Renal cortical epithelial cell (primary cell): Measurements from ENCODE around the gene DHDH. TPM values are rescaled to one million over a fixed set of nuclear protein-coding genes. Genes with fewer than 3 reads are reported as not detected.
"Not testable (repeated sequence)": the region's sequence is repeated elsewhere in the genome, so short reads cannot be mapped to it uniquely, and the experiment has no call there.

Source experiments
- DNase-seq: peaks from one replicate; pipeline ENCODE4 v3.0.0-alpha.2; 2011; ENCODE audit warnings: low read depth
- total RNA-seq: library from RNA; depleted of rRNA; stranded (reverse); fragments of >200 nt; gene quantifications from 2 replicates; pipeline ENCODE4 v1.2.3, GENCODE V29; 2014

DHDH gene
- total RNA-seq, 1 donor from 2014 or later, result 0.10 TPM

DNA sequence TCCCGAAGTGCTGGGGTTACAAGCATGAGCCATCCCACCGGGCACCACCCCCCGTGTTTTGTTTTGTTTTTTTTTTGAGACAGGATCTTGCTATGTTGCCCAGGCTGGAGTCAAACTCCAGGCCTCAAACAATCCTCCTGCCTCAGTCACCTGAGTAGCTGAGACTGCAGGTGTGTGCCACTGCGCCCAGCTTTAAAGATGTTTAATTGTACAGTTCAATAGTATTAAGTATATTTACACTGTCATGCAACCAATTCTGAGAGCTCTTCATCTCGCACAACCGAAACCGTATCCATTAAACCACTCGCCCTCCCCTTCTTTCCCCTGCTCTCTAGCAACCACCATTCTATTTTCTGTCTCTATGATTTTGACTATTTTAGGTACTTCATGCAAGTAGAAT lies 17.7 kb upstream of the DHDH start:
- no peak for DNase-seq

DNA sequence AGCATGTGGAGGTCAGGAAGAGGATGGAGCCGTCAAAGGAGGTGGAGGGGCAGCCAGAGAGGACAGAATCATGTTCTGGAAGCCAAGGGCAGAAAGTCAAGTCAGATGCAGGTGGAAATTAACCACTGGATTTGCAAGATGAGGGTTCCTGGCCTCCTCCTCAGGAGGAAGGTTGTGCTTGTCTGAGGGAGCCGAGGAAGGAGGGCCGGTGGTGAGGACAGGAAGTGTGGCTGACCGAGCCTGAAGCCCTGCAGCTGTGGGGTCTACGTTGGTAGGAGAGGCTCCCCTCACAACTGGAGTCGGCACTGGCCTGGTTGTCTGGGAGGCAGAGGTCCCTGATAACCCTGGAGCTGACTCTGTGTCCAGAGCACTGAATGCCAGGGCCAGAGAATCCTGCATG lies 15.4 kb upstream of the DHDH start:
- no peak for DNase-seq

DNA sequence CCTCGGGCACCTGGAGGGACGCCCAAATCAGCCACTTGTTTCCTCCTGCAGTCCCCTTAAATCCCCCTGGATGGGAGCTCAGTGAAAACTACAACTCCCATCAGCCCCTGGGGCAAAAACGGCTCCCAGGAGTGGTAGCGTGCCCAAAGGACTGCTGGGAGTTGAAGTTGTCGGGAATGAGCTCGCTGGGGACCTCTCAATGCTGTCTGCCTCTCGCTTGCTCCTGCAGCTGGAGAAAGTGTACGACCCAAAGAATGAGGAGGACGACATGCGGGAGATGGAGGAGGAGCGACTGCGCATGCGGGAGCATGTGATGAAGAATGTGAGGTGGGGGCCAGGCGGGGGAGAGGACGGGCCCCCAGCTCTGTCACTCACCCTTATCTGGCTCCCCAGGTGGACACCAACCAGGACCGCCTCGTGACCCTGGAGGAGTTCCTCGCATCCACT lies 14.7 kb upstream of the DHDH start:
- DNase-seq, result no peak

DNA sequence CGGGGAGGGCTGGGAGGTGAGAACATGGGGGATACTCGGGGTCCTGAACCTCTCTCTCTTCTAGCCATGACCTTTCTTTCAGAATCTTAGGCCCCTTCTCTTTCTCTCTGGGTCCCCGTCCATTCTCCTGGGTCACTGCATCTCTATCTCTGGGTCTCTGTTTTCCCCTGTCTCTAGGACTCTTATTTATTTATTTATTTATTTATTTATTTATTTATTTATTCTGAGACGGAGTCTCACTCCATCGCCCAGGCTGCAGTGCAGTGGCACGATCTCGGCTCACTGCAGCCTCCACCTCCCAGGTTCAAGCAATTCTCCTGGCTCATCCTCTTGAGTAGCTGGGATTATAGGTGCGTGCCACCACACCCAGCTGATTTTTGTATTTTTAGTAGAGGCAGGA lies 14.2 kb upstream of the DHDH start:
- not testable (repeated sequence) for DNase-seq

DNA sequence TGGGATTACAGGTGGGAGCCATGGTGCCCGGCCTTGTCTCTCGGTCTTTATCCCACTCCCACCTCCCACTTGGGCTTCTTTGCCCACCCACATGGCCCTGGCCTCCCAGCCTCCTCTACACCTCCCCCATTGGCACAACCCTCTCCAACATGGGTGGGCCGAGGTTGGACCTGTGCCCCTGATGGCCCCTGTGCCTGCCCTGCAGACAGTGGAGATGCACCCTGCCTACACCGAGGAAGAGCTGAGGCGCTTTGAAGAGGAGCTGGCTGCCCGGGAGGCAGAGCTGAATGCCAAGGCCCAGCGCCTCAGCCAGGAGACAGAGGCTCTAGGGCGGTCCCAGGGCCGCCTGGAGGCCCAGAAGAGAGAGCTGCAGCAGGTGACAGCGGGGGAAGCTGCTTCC lies 12.6 kb upstream of the DHDH start:
- no peak for DNase-seq

GRCh38 chr19:48921721-48922500 lies 11.6 kb upstream of the DHDH start:
- DNase-seq, result no peak

DNA sequence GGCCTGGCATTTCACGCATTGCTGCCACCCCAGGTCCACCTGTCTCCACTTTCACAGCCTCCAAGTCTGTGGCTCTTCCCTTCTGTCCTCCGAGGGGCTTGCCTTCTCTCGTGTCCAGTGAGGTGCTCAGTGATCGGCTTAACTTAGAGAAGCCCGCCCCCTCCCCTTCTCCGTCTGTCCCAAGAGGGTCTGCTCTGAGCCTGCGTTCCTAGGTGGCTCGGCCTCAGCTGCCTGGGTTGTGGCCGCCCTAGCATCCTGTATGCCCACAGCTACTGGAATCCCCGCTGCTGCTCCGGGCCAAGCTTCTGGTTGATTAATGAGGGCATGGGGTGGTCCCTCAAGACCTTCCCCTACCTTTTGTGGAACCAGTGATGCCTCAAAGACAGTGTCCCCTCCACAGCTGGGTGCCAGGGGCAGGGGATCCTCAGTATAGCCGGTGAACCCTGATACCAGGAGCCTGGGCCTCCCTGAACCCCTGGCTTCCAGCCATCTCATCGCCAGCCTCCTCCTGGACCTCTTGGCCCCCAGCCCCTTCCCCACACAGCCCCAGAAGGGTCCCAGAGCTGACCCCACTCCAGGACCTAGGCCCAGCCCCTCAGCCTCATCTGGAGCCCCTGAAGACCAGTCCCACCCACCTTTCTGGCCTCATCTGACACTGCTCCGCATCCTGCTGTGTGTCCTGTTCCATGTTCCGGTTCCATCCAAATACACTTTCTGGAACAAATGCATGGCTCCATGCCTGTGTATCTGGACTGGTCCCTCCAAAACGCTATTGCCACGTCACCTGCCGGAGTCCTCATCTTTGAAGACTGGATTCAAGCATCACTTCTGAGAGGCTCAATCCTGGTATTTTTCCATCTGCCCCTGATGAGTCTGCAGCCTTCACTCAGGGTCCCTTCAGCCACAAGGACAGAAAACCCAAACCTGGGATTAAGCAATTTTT lies 10.7 kb upstream of the DHDH start:
- no peak for DNase-seq

GRCh38 chr19:48925240-48925843 lies 8.2 kb upstream of the DHDH start:
- DNase-seq, result peak; percentile 74

DNA sequence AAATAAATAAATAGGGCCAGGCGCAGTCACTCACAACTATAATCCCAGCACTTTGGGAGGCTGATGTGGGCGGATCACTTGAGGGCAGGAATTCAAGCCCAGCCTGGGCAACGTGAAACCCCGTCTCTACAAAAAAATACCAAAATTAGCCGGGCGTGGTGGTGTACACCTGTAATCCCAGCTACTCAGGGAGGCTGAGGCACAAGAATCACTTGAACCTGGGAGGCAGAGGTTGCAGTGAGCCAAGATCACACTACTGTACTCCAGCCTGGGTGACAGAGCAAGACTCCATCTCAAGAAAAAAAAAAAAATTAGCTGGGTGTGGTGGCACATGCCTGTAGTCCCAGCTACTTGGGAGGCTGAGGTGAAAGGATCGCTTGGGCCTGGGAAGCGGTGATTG lies 7.6 kb upstream of the DHDH start:
- DNase-seq, result not testable (repeated sequence)

DNA sequence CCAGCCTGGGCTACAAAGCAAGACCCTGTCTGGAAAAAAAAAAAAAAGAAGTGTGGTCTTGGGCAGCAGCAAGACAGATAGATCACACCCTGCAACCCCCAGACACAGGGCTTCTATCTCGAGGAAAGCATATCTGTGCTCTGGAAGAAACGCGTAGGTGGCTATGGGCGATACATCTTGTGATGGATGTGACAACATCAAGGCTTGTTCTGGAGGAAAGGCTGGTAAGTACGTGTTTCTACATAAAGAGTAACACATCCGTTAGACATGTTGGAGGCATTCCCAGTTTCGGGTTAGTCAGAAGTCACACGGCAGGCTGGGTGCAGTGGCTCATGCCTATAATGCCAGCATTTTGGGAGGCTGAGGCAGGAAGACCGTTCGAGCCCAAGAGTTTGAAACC lies 6.6 kb upstream of the DHDH start:
- DNase-seq, result peak; percentile 96

GRCh38 chr19:48927692-48928091 lies 5.8 kb upstream of the DHDH start:
- DNase-seq, result not testable (repeated sequence)

DNA sequence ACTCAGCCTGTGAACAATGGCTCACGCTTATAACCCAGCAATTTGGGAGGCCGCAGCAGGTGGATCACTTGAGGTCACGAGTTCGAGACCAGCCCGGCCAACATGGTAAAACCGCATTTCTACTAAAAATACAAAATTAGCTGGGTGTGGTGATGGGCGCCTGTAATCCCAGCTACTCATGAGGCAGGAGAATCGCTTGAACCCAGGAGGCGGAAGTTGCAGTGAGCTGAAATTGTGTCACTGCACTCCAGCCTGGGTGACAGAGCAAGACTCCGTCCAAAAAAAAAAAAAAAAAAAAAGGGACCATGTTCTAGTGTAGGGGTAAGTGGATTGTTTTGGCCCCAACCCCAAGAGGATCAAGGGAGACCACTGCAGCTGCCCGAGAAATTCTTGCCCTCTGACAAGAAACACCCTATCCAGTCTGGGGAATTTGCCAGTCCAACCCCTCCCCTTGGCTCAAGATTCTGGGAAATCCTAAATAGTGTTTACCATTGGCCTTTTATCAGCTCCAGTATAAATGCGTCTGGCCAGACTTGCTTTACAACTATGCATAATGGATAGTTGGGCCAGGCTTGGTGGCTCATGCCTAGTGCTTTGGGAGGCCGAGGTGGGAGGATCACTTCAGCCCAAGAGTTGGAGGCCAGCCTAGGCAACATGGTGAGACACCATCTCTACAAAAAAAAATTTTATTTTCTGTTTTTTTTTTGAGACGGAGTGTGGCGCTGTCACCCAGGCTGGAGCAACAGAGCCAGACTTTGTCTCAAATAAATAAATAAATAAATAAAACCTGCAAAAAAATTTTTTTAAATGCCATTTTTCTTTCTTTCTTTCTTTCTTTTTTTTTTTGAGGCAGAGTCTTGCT lies 5.1 kb upstream of the DHDH start:
- no peak for DNase-seq

GRCh38 chr19:48934837-48935236 lies 1.3 kb downstream of the DHDH start:
- DNase-seq, result no peak

DNA sequence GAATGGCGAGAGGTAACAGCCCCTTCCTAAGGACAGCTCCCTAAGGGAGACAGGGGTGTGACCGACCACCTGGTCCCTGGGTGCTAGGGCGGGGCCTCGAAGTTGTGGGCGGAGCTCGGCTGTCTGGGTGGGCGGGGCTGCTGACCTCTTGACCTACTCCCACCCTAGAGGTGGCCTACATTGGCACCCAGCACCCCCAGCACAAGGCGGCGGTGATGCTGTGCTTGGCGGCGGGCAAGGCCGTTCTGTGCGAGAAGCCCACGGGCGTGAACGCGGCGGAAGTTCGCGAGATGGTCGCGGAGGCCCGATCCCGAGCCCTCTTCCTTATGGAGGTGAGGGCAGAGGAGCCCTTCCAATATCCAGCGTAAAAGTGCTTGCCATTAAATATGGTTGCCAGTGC lies 2.4 kb downstream of the DHDH start:
- no peak for DNase-seq

GRCh38 chr19:48938256-48938655 lies 4.8 kb downstream of the DHDH start:
- no peak for DNase-seq

- DNase-seq, result no peak
Observed at GRCh38 chr19:48940902-48941301, 7.4 kb downstream of the DHDH start.

DNA sequence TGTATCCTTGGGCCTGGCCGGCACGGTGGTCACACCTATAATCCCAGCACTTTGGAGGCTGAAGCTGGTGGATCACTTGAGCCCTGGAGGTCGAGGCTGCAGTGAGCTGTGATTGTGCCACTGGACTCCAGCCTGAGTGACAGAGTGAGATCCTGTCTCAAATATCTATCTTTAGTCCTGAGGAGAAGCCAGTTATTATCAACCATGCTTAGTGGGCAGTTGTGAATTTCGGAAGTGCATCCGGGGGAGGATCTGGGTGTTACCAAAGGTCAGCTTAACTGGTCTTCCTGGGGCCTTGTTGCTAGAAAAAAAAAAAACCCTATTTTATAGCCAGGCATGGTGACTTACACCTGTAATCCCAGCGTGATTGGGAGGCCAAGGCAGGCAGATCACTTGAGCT lies 9.6 kb downstream of the DHDH start:
- DNase-seq, result no peak

DNA sequence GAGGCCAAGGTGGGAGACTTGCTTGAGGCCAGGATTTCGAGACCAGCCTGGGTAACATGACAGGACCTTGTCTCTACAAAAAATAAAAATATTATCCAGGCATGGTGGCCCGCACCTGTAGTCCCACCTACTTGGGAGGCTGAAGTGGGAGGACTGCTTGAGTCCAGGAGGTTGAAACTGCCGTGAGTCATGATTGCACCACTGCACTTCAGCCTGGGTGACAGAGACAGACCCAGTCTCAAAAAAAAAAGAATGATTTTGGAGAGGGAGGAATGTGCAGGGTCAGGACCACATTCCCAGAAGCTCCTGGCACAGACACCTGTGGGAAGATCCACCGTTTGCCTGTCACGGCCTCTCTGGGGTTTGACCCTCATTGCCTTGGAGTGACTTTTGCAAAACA lies 11.9 kb downstream of the DHDH start:
- DNase-seq, result no peak

DNA sequence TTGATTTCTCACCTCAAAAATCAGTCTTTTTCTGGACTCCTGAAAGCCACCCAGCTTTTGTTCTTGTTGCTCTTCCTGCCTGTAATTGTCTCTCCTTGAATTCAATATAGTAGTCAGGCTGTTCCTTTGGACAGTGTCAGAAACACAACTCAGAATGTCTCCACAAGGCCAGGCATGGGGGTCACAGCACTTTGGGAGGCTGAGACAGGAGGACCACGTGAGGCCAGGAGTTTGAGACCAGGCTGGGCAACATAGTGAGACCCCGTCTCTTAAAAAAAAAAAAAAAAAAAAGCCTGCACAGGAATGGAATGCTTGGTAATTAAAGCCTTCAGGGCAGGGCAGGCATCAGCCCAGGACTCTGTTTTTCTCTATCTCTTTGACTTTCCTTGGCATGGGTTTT lies 12.3 kb downstream of the DHDH start:
- no peak for DNase-seq

DNA sequence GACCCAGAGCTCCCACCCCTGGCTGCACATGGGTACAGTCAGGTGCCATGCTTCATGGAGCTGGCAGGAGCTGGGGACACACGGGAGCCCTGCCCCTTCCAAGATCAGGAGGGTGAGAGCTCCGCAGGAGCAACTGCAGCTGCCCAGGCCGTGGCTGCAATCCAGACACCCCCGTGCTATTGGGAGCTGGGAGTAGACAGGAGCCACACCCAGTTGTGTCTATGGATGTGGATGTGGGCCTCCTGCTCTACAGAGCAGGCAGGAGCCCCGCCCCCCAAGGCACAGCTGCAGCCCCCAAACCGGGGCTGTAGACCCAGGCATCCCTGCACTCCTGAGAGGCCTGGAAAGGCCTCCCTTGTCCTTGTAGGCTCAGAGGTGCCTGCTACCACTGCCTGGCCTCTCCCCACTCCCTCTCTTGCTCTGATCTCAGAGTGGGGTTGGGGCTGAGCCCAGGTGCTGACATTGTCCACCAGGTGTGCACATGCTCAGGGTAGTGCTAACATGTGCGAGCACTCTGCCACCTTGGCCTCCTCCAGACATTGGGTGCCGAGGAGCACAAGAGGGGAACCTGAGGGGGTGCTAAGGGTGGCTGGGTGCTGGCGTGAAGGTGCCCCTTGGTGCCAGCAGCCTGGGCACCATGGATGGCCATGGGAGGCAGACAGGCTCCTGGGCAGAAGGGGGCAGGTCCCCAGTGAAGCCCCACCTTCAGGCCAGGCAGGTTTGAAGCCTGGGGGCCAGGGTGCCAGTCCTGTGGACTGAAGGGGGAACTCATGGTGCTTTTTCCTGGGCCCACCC lies 13.2 kb downstream of the DHDH start:
- DNase-seq, result no peak

DNA sequence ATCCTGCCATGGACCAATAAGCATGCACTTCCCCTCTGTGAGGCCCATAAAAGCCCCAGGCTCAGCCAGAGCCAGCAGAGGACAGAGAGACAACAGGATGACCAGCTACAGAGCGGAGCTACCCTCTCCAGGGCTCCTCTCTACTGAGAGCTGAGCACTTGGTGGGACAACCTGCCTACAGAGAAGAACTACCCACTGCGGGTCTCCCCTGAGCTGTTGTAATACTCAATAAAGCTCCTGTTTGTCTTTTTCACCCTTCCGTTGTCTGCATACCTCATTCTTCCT lies 13.7 kb downstream of the DHDH start:
- DNase-seq, result no peak
